GM06990 (cell line): ENCODE measurements around the gene C1orf174.

ENCODE experiments used
- DNase-seq: peaks from one replicate; pipeline ENCODE4 v3.0.0-alpha.2; 2011; ENCODE audit not compliant: insufficient read length; ENCODE audit errors: extremely low read depth
- H3K27me3 ChIP-seq: replicated peaks from 2 replicates; pipeline ENCODE4 v1.6.0; 2011; ENCODE audit warnings: low read length; ENCODE audit not compliant: control insufficient read depth, insufficient read depth
- H3K36me3 ChIP-seq: 2 replicates; pipeline ENCODE4 v1.5.1; 2011; ENCODE audit warnings: low read length; ENCODE audit not compliant: control insufficient read depth, insufficient read depth
- H3K4me3 ChIP-seq: replicated peaks from 2 replicates; pipeline ENCODE4 v1.5.1; 2011; ENCODE audit warnings: low read depth, mild to moderate bottlenecking, control low read depth, low read length
- CTCF ChIP-seq: IDR thresholded peaks from 2 replicates; pipeline ENCODE4 v1.5.1; 2011; ENCODE audit warnings: low read length, control low read depth, mild to moderate bottlenecking, inconsistent platforms; ENCODE audit not compliant: insufficient read depth, poor library complexity, severe bottlenecking

Gene C1orf174

GRCh38 chr1:3852711-3853485, 47.2 kb downstream of the C1orf174 start:
- Histone ChIP-seq H3K4me3 (no peak overlapping the region), H3K27me3 (no peaks in the 10 kb centered on the region), H3K36me3 (peaks cover 8% of the 10 kb centered on the region)
- DNase-seq = no peak
- no peak for TF ChIP-seq CTCF

GRCh38 chr1:3852091-3852490, 48.0 kb downstream of the C1orf174 start:
- H3K36me3 ChIP-seq = peaks cover 8% of the 10 kb centered on the region
- no peak for TF ChIP-seq CTCF
- no peak overlapping the region for H3K4me3 ChIP-seq
- H3K27me3 ChIP-seq = no peaks in the 10 kb centered on the region
- no peak for DNase-seq

GRCh38 chr1:3851292-3851691, 48.8 kb downstream of the C1orf174 start:
- no peak for TF ChIP-seq CTCF
- DNase-seq = no peak
- peaks cover 8% of the 10 kb centered on the region for H3K36me3 ChIP-seq

GRCh38 chr1:3850857-3851256, 49.2 kb downstream of the C1orf174 start:
- H3K36me3 ChIP-seq = peaks cover 8% of the 10 kb centered on the region
- H3K4me3 ChIP-seq = no peak overlapping the region
- H3K27me3 ChIP-seq = no peaks in the 10 kb centered on the region
- no peak for DNase-seq
- TF ChIP-seq CTCF = no peak

More at GRCh38 chr1:3851292-3851691, 48.8 kb downstream of the C1orf174 start:
- Histone ChIP-seq H3K27me3 (no peaks in the 10 kb centered on the region), H3K4me3 (no peak overlapping the region)

- DNase-seq = no peak
- no peak for TF ChIP-seq CTCF
- peaks cover 13% of the 10 kb centered on the region for H3K36me3 ChIP-seq
- H3K4me3 ChIP-seq = no peak overlapping the region
- no peaks in the 10 kb centered on the region for H3K27me3 ChIP-seq
These were observed 53.0 kb downstream of the C1orf174 start for GRCh38 chr1:3847081-3847480.
